ENCODE measurements around the gene ASXL3. TPM values are rescaled to one million over a fixed set of nuclear protein-coding genes. Genes with fewer than 3 reads are reported as not detected.

ASXL3 gene
- total RNA-seq, 4 donors from 2014 or later, result 0.93 to 2.2 (median 1.5) TPM

DNA sequence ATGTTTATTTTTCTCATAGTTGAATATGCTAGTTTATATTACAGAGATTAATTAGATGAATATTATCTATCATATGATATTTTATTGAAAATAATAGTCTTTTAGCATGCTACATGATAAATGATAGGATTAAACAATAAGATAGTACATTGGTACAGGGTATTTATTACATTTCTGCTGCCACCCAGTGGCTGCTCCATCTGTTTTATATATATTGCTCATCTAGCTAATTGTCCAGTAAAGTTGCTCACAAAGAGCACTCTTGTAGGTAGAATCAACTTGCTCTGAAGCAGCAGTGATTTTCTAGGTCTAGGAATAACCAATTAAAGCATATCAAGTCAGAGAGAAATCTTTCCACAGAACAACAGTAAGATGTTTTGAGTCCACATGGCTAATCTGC, 183.3 kb downstream of the ASXL3 start:
- TF ChIP-seq CTCF (IDR thresholded peaks at IDR 0.05), result peak in 3 of 4 experiments; percentile 9 to 21 (median 12)
- no peak for TF ChIP-seq EP300 (IDR thresholded peaks at IDR 0.05)
- no peaks in the 10 kb centered on the region for H3K36me3 ChIP-seq
- peaks cover 0 to 6% (median 0%) of the 10 kb centered on the region in 3 donors for H3K4me1 ChIP-seq
- no peak for ATAC-seq
- no peaks in the 10 kb centered on the region for H3K9me3 ChIP-seq
- no peak overlapping the region for H3K27ac ChIP-seq
- H3K4me3 ChIP-seq, result no peak overlapping the region
- no peaks in the 10 kb centered on the region for H3K27me3 ChIP-seq

DNA sequence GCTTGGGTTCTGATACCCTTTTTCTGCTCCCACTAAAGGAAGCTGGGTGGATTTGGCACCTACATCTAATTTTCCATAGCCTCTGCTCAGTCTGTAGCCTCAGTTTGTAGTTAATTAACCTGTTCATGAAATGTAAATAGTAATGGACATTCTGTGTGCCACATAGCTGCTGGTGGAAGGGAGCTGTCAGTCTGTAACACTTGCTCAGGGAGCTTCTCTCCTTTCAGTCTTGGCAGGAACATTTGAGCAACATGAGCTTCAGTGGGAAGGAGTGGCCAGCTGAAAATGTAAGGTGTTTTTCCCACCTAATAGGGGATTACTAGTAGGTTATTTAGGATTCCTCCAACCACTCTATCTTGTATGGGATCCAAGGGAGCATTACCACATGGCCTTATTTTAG, 203.4 kb downstream of the ASXL3 start:
- TF ChIP-seq POLR2AphosphoS5 (IDR thresholded peaks at IDR 0.05) (no peak), POLR2A (IDR thresholded peaks at IDR 0.05) (no peak), CTCF (IDR thresholded peaks at IDR 0.05) (no peak), EP300 (IDR thresholded peaks at IDR 0.05) (no peak)
- no peak overlapping the region for H3K27ac ChIP-seq
- H3K36me3 ChIP-seq, result no peaks in the 10 kb centered on the region
- H3K27me3 ChIP-seq, result no peaks in the 10 kb centered on the region
- H3K9me3 ChIP-seq, result no peaks in the 10 kb centered on the region
- no peak overlapping the region for H3K4me3 ChIP-seq
- H3K4me1 ChIP-seq, result no peaks in the 10 kb centered on the region
- ATAC-seq, result no peak

Other genes with a start within 250 kb of the ASXL3 start
- gene CCDC178, start 137.5 kb upstream of the ASXL3 start, total RNA-seq, result 1 to 10 TPM in 2 of 4 donors, under 1 TPM in 1, not detected in 1; 0.27 to 3.3 (median 2.1) TPM

Data from gastroesophageal sphincter (tissue), 4 donors.